ENCODE measurements around the gene ANKRD65. TPM values are rescaled to one million over a fixed set of nuclear protein-coding genes. Genes with fewer than 3 reads are reported as not detected.
"Not testable (repeated sequence)": the region's sequence is repeated elsewhere in the genome, so short reads cannot be mapped to it uniquely, and the experiment has no call there.

The ANKRD65 gene
- polyA plus RNA-seq, 3 donors, result 9.0 to 15.7 (median 12.0) TPM

- no peak for DNase-seq
Observed at GRCh38 chr1:1373051-1373814, 47.8 kb downstream of the ANKRD65 start.

- DNase-seq, result no peak
Observed at GRCh38 chr1:1371746-1372711, 49.0 kb downstream of the ANKRD65 start.

GRCh38 chr1:1371364-1371745 lies 49.7 kb downstream of the ANKRD65 start:
- no peak for DNase-seq

- no peak for DNase-seq
Observed at GRCh38 chr1:1370771-1371300, 50.2 kb downstream of the ANKRD65 start.

- DNase-seq, result not testable (repeated sequence)
Observed at GRCh38 chr1:1370094-1370493, 51.0 kb downstream of the ANKRD65 start.

Other genes with a start within 250 kb of the ANKRD65 start
- gene TTLL10, start 247.4 kb downstream of the ANKRD65 start, polyA plus RNA-seq (ENCODE audit: insufficient read length in 3 of 3), result 1 to 10 TPM in 2 of 3 donors, under 1 TPM in 1; 0.94 to 1.1 (median 1.1) TPM
- 1 to 10 TPM in 1 of 3 donors, under 1 TPM in 2; 0.75 to 1.2 (median 0.89) TPM for gene TNFRSF18, start 214.7 kb downstream of the ANKRD65 start, polyA plus RNA-seq (ENCODE audit: insufficient read length in 3 of 3)
- gene TNFRSF4, start 207.1 kb downstream of the ANKRD65 start, polyA plus RNA-seq (ENCODE audit: insufficient read length in 3 of 3), result 1 to 10 TPM; 1.5 to 2.7 (median 2.7) TPM
- 100 to 1,000 TPM; 134 to 147 (median 135) TPM for gene SDF4, start 189.3 kb downstream of the ANKRD65 start, polyA plus RNA-seq (ENCODE audit: insufficient read length in 3 of 3)
- gene B3GALT6, start 189.0 kb downstream of the ANKRD65 start, polyA plus RNA-seq (ENCODE audit: insufficient read length in 3 of 3), result 10 to 100 TPM; 22.3 to 27.1 (median 25.0) TPM
- gene C1QTNF12, start 174.6 kb downstream of the ANKRD65 start, polyA plus RNA-seq (ENCODE audit: insufficient read length in 3 of 3), result 10 to 100 TPM; 13.8 to 18.4 (median 13.8) TPM
- gene UBE2J2, start 147.4 kb downstream of the ANKRD65 start, polyA plus RNA-seq (ENCODE audit: insufficient read length in 3 of 3), result 10 to 100 TPM; 51.7 to 58.8 (median 54.6) TPM
- 1 to 10 TPM; 5.9 to 9.0 (median 7.6) TPM for gene SCNN1D, start 140.8 kb downstream of the ANKRD65 start, polyA plus RNA-seq (ENCODE audit: insufficient read length in 3 of 3)
- 10 to 100 TPM; 33.2 to 35.6 (median 33.5) TPM for gene ACAP3, start 113.3 kb downstream of the ANKRD65 start, polyA plus RNA-seq (ENCODE audit: insufficient read length in 3 of 3)
- 10 to 100 TPM in 2 of 3 donors, 1 to 10 TPM in 1; 8.8 to 11.7 (median 11.2) TPM for gene PUSL1, start 112.7 kb downstream of the ANKRD65 start, polyA plus RNA-seq (ENCODE audit: insufficient read length in 3 of 3)
- 100 to 1,000 TPM; 110 to 159 (median 153) TPM for gene INTS11, start 96.6 kb downstream of the ANKRD65 start, polyA plus RNA-seq (ENCODE audit: insufficient read length in 3 of 3)
- 10 to 100 TPM; 15.2 to 21.4 (median 19.0) TPM for gene CPTP, start 96.5 kb downstream of the ANKRD65 start, polyA plus RNA-seq (ENCODE audit: insufficient read length in 3 of 3)
- under 1 TPM; 0.39 to 0.57 (median 0.49) TPM for gene TAS1R3, start 90.0 kb downstream of the ANKRD65 start, polyA plus RNA-seq (ENCODE audit: insufficient read length in 3 of 3)
- 10 to 100 TPM; 39.7 to 47.5 (median 45.8) TPM for gene DVL1, start 71.9 kb downstream of the ANKRD65 start, polyA plus RNA-seq (ENCODE audit: insufficient read length in 3 of 3)
- gene MXRA8, start 62.7 kb downstream of the ANKRD65 start, polyA plus RNA-seq (ENCODE audit: insufficient read length in 3 of 3), result 100 to 1,000 TPM; 193 to 231 (median 215) TPM
- 100 to 1,000 TPM in 1 of 3 donors, 10 to 100 TPM in 2; 78.1 to 110 (median 93.9) TPM for gene AURKAIP1, start 46.1 kb downstream of the ANKRD65 start, polyA plus RNA-seq (ENCODE audit: insufficient read length in 3 of 3)
- gene CCNL2, start 21.9 kb downstream of the ANKRD65 start, polyA plus RNA-seq (ENCODE audit: insufficient read length in 3 of 3), result 100 to 1,000 TPM; 218 to 373 (median 330) TPM
- gene MRPL20, start 14.0 kb downstream of the ANKRD65 start, polyA plus RNA-seq (ENCODE audit: insufficient read length in 3 of 3), result 100 to 1,000 TPM; 116 to 128 (median 120) TPM
- 10 to 100 TPM; 61.7 to 76.0 (median 75.6) TPM for gene VWA1, start 14.4 kb upstream of the ANKRD65 start, polyA plus RNA-seq (ENCODE audit: insufficient read length in 3 of 3)
- gene ATAD3C, start 28.4 kb upstream of the ANKRD65 start, polyA plus RNA-seq (ENCODE audit: insufficient read length in 3 of 3), result 1 to 10 TPM; 2.8 to 5.1 (median 4.6) TPM
- gene ATAD3B, start 50.5 kb upstream of the ANKRD65 start, polyA plus RNA-seq (ENCODE audit: insufficient read length in 3 of 3), result 10 to 100 TPM; 14.7 to 22.7 (median 19.2) TPM
- 10 to 100 TPM; 28.5 to 33.5 (median 32.7) TPM for gene ATAD3A, start 90.9 kb upstream of the ANKRD65 start, polyA plus RNA-seq (ENCODE audit: insufficient read length in 3 of 3)
- 1 to 10 TPM; 5.0 to 9.6 (median 8.6) TPM for gene TMEM240, start 119.3 kb upstream of the ANKRD65 start, polyA plus RNA-seq (ENCODE audit: insufficient read length in 3 of 3)
- gene SSU72, start 153.6 kb upstream of the ANKRD65 start, polyA plus RNA-seq (ENCODE audit: insufficient read length in 3 of 3), result 10 to 100 TPM; 84.8 to 85.3 (median 84.9) TPM
- gene FNDC10, start 178.9 kb upstream of the ANKRD65 start, polyA plus RNA-seq (ENCODE audit: insufficient read length in 3 of 3), result 1 to 10 TPM; 2.1 to 4.8 (median 3.4) TPM
- gene MIB2, start 194.2 kb upstream of the ANKRD65 start, polyA plus RNA-seq (ENCODE audit: insufficient read length in 3 of 3), result 10 to 100 TPM; 46.2 to 72.1 (median 56.6) TPM
- 10 to 100 TPM; 22.6 to 34.6 (median 34.1) TPM for gene MMP23B, start 210.9 kb upstream of the ANKRD65 start, polyA plus RNA-seq (ENCODE audit: insufficient read length in 3 of 3)
- 10 to 100 TPM; 38.5 to 44.2 (median 42.7) TPM for gene CDK11B, start 237.7 kb upstream of the ANKRD65 start, polyA plus RNA-seq (ENCODE audit: insufficient read length in 3 of 3)